ENCODE results near the gene ZBTB21. TPM values are rescaled to one million over a fixed set of nuclear protein-coding genes. Genes with fewer than 3 reads are reported as not detected.

The ZBTB21 gene
- total and polyA plus RNA-seq, 9 of the 15 experiments (the other 6 are each of a cell fraction or from before 2014, with no cell fraction given): 2.2 to 15.2 (median 8.7) TPM

DNA sequence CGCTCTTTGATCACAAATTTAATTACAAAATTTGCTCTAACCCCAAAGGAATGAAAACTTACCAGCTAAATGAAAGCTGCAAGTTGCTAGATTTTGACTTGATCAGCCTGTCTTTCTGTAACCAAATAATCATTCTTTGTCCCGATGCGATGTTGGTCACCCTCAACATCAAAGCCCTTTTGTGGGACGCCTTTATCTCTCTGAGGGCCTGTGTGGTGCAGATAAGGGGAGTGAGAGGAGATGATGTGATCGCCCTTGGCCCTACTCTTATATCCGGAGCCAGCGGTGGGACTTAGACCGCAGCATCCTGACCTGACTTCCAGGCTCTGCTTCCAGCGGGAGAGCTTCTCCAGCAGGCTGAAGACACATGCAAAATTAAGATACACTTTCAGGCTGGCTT, 41.6 kb upstream of the ZBTB21 start (continued):
- TF ChIP-seq ZBTB17 (CRISPR knock-in tag; IDR thresholded peaks at IDR 0.05): 0 out of 2 replicates have a peak, but pooled peaks have one; percentile 20
- no peak for TF ChIP-seq BDP1 (IDR thresholded peaks at IDR 0.05; ENCODE audit: insufficient read depth, insufficient read length)
- TF ChIP-seq TAF7 (tag; IDR thresholded peaks at IDR 0.05): no peak
- no peak for TF ChIP-seq ILK (tag; IDR thresholded peaks at IDR 0.05; ENCODE audit: borderline replicate concordance, low read depth)
- no peak for TF ChIP-seq ZSCAN29 (IDR thresholded peaks at IDR 0.05)
- TF ChIP-seq CBX8 (IDR thresholded peaks at IDR 0.05; ENCODE audit: borderline replicate concordance, extremely low read depth, low read depth, low read length, poor library complexity, severe bottlenecking): no peak
- no peak for TF ChIP-seq EGR1 (conservative IDR thresholded peaks at IDR 0.05)
- TF ChIP-seq, protein P1, sequence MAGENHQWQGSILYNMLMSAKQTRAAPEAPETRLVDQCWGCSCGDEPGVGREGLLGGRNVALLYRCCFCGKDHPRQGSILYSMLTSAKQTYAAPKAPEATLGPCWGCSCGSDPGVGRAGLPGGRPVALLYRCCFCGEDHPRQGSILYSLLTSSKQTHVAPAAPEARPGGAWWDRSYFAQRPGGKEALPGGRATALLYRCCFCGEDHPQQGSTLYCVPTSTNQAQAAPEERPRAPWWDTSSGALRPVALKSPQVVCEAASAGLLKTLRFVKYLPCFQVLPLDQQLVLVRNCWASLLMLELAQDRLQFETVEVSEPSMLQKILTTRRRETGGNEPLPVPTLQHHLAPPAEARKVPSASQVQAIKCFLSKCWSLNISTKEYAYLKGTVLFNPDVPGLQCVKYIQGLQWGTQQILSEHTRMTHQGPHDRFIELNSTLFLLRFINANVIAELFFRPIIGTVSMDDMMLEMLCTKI (IDR thresholded peaks at IDR 0.05; ENCODE audit: partially characterized antibody): no peak
- peak; percentile 28 for TF ChIP-seq CCNT2 (IDR thresholded peaks at IDR 0.05; ENCODE audit: borderline replicate concordance, extremely low read depth, insufficient read length, low read depth, low read length)
- no peak for TF ChIP-seq ZNF146 (CRISPR knock-in tag; IDR thresholded peaks at IDR 0.05; ENCODE audit: unreplicated experiment)
- no peak for TF ChIP-seq PCBP2 (IDR thresholded peaks at IDR 0.05; ENCODE audit: low read depth, low read length, poor library complexity, severe bottlenecking)
- TF ChIP-seq, protein P2, sequence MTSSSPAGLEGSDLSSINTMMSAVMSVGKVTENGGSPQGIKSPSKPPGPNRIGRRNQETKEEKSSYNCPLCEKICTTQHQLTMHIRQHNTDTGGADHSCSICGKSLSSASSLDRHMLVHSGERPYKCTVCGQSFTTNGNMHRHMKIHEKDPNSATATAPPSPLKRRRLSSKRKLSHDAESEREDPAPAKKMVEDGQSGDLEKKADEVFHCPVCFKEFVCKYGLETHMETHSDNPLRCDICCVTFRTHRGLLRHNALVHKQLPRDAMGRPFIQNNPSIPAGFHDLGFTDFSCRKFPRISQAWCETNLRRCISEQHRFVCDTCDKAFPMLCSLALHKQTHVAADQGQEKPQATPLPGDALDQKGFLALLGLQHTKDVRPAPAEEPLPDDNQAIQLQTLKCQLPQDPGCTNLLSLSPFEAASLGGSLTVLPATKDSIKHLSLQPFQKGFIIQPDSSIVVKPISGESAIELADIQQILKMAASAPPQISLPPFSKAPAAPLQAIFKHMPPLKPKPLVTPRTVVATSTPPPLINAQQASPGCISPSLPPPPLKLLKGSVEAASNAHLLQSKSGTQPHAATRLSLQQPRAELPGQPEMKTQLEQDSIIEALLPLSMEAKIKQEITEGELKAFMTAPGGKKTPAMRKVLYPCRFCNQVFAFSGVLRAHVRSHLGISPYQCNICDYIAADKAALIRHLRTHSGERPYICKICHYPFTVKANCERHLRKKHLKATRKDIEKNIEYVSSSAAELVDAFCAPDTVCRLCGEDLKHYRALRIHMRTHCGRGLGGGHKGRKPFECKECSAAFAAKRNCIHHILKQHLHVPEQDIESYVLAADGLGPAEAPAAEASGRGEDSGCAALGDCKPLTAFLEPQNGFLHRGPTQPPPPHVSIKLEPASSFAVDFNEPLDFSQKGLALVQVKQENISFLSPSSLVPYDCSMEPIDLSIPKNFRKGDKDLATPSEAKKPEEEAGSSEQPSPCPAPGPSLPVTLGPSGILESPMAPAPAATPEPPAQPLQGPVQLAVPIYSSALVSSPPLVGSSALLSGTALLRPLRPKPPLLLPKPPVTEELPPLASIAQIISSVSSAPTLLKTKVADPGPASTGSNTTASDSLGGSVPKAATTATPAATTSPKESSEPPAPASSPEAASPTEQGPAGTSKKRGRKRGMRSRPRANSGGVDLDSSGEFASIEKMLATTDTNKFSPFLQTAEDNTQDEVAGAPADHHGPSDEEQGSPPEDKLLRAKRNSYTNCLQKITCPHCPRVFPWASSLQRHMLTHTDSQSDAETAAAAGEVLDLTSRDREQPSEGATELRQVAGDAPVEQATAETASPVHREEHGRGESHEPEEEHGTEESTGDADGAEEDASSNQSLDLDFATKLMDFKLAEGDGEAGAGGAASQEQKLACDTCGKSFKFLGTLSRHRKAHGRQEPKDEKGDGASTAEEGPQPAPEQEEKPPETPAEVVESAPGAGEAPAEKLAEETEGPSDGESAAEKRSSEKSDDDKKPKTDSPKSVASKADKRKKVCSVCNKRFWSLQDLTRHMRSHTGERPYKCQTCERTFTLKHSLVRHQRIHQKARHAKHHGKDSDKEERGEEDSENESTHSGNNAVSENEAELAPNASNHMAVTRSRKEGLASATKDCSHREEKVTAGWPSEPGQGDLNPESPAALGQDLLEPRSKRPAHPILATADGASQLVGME (CRISPR knock-in tag; IDR thresholded peaks at IDR 0.05): peak; percentile 81; the same call in 1 of the 2 replicates
- no peak for TF ChIP-seq ZNF445 (CRISPR knock-in tag; IDR thresholded peaks at IDR 0.05; ENCODE audit: low read depth)
- TF ChIP-seq, protein P3, sequence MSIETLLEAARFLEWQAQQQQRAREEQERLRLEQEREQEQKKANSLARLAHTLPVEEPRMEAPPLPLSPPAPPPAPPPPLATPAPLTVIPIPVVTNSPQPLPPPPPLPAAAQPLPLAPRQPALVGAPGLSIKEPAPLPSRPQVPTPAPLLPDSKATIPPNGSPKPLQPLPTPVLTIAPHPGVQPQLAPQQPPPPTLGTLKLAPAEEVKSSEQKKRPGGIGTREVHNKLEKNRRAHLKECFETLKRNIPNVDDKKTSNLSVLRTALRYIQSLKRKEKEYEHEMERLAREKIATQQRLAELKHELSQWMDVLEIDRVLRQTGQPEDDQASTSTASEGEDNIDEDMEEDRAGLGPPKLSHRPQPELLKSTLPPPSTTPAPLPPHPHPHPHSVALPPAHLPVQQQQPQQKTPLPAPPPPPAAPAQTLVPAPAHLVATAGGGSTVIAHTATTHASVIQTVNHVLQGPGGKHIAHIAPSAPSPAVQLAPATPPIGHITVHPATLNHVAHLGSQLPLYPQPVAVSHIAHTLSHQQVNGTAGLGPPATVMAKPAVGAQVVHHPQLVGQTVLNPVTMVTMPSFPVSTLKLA (conservative IDR thresholded peaks at IDR 0.05): no peak
- TF ChIP-seq SPI1 (IDR thresholded peaks at IDR 0.05; ENCODE audit: borderline replicate concordance, low read depth, low read length): no peak
- TF ChIP-seq, protein P4, sequence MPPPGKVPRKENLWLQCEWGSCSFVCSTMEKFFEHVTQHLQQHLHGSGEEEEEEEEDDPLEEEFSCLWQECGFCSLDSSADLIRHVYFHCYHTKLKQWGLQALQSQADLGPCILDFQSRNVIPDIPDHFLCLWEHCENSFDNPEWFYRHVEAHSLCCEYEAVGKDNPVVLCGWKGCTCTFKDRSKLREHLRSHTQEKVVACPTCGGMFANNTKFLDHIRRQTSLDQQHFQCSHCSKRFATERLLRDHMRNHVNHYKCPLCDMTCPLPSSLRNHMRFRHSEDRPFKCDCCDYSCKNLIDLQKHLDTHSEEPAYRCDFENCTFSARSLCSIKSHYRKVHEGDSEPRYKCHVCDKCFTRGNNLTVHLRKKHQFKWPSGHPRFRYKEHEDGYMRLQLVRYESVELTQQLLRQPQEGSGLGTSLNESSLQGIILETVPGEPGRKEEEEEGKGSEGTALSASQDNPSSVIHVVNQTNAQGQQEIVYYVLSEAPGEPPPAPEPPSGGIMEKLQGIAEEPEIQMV (tag; conservative IDR thresholded peaks at IDR 0.05; ENCODE audit: low read depth): no peak
- no peak for TF ChIP-seq CBX3 (IDR thresholded peaks at IDR 0.05; ENCODE audit: borderline replicate concordance in 1 of 2, low read length in 2 of 2)
- no peak for TF ChIP-seq HDGF (IDR thresholded peaks at IDR 0.05)
- TF ChIP-seq MCM5 (IDR thresholded peaks at IDR 0.05; ENCODE audit: low read depth): no peak

All from K562 (cell line).